GM15510 (cell line): ENCODE results near the gene PITPNB.

ENCODE experiments used
- POLR2A ChIP-seq: IDR thresholded peaks from 3 replicates; pipeline ENCODE4 v1.6.1; 2011; ENCODE audit warnings: borderline replicate concordance; ENCODE audit not compliant: insufficient read length; ENCODE audit errors: extremely low read depth

Gene PITPNB

DNA sequence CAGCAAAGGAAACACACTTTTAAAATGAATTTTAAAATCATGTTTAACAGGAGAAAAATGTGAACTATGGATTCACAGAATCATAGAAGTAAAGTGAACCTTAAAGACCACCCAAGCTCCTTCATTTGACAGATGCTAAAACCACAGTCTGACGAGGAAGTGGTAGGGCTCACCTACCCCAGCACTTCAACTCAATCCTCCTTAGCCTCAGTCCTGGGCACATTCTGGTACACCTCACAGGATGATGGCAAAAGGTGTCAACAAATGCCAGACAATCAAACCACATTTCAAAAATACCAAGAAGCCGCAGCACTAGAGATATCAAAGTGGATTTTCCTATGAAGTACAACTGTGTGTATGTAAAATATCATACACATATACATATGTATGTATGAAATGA lies 43.1 kb downstream of the PITPNB start:
- TF ChIP-seq POLR2A, result no peak

GRCh38 chr22:27874764-27875163 lies 44.3 kb downstream of the PITPNB start:
- TF ChIP-seq POLR2A, result no peak

- no peak for TF ChIP-seq POLR2A
Observed at GRCh38 chr22:27874185-27874584, 44.9 kb downstream of the PITPNB start.

DNA sequence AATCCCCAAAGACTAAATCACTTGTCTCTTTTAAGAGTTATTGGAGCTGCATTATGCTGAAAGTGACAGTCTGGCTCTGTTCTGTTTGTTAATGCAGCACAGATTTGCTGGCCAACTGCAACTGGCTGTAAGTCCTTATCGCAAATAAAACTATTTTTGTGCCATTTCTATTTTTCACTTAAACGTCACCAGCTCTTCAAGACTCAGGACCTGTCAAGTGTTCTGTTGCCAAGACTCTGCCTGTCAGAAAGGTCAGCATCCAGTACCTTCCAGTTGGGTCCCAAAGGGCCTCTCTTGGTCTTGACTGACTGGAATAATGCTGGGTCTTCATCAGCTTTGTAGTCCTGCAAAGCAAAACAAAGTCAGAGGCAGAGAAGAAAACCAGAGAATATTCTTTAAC lies 45.6 kb downstream of the PITPNB start:
- TF ChIP-seq POLR2A, result no peak

DNA sequence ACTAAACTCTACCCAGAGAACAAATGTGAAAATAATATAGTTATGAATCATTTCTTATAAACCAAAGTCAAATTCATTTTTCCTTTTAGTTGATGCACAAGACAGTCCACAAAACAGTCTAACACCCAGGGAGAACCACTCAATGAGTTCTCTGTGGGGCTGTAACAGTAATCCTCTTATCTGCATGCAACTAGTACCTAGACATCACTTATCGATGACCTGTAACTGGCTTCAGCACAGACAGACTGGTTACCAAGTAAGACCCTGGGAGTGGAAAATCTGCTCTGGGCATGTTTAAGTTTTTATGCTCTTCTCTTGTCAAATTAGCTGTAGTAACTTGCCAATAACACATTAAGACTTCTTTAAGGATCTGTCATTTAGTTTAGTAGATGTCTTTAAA lies 46.6 kb downstream of the PITPNB start:
- TF ChIP-seq POLR2A, result no peak

- TF ChIP-seq POLR2A, result no peak
Observed at GRCh38 chr22:27871306-27872014, 47.6 kb downstream of the PITPNB start.

GRCh38 chr22:27870234-27871191 lies 48.5 kb downstream of the PITPNB start:
- TF ChIP-seq POLR2A, result no peak

GRCh38 chr22:27868732-27869282 lies 50.2 kb downstream of the PITPNB start:
- TF ChIP-seq POLR2A, result no peak

DNA sequence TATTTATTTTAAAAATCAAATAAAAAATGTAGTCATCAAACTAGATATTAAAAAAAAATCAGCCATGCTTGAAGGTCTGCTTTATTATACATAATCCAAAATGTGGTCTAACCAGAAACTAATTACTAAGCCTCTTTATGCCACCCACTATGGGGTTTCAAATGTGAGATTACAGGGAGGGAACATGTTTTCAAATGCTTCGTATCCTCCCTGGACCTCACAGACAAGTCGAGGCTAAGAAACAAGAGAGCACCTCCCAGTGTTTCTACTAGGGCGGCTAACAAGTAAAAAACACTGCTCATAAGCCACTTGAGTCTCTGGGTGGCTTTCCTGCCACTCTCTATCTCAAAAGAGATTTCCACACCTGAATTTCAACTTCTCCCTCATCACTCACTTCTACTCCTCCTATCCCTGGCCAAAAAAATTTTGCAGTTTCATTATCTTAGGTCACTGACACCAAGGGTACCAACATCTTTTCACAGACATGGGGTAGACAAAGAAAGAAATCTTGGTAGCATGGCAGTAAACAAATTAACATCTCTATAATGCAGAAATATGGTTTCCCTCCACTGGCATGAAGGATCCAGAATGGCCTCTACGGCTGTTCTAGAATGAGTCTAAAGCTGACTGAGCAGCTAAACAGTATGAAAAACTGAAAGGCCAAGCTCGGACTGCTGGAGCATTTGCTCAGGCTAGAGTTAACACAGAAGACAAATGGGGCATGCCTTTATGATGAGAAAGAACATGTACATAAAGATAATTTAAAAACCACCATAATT lies 50.9 kb downstream of the PITPNB start:
- no peak for TF ChIP-seq POLR2A

DNA sequence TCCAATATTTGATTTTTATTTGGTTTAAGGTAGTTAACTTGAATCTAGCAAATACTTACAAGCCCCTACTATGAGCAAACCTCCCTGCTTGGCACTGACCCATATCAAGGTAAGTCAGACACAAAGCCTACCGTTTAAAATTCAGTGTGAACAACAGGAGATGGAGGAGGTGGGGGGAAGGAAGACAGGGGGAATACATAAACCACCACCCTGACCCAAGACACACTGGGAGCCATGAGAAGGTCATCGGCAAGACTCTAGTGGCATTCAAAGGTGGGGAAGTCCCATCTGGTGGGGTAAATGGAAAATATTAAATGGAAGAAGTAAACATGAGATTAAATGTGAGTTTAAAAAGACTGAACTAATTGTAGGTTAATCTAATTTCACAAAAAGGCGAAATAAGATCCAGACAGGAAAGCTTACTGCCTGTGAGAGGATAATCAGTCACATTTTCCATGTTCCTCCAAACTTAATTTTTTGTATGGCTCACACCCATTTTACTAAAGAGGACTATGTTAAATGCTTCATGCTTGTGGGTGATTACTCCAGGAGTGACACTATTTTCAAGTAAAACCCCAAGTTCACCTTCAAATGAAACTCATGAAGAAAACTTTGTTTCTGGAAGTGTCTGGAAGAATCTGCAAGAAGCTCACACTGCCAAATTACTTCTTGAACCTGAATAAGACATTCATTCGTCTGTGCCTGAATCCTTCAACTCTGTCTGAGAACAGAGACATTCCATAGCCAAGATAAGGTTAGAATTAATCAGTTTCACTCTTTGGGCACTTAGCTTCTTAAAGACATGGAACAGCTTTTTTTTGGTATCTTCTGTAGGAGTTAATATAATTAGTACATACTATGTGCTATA lies 51.7 kb downstream of the PITPNB start:
- no peak for TF ChIP-seq POLR2A

- no peak for TF ChIP-seq POLR2A
Observed at GRCh38 chr22:27866135-27867084, 52.6 kb downstream of the PITPNB start.

DNA sequence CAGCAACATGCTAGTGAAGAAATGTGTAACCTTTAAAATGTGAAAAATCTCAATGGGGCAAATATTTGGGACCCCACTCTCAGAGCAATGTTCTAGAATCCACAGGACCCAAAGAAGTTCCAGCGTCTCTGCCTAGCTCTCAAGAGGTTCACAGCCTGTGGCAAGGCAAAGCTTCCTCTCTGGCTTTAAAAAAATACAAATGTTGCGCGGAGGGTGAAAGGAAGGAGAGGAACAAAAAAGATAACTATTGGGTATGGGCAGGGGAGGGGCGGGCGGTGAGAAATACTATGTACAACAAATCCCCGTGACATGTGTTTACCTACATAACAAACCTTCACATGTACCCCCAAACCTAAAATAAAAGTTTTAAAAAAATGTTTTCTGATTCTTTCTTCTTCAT lies 53.6 kb downstream of the PITPNB start:
- no peak for TF ChIP-seq POLR2A

GRCh38 chr22:27863556-27863955 lies 55.5 kb downstream of the PITPNB start:
- TF ChIP-seq POLR2A, result no peak
